ENCODE measurements around the gene AUNIP.

AUNIP gene

DNA sequence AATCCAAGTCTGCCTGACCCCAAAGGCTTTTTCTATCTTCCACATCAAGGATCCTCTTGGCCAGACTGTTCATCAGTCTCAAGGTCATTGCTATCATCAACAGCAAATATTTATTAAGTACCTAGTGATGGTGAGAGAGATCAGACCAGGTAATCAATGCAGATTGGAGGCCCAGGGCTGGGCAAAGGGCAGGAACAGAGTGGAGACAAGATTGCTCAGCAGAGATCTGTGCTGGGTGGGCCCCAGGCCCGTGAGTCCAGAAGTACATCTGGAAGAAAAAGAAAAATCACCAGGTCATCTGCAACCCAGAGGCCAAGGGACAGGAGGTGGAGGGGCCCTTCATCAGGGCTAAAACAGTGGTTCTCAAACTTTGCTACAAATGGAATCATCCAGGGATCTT, 26.3 kb upstream of the AUNIP start:
- no peak for DNase-seq

DNA sequence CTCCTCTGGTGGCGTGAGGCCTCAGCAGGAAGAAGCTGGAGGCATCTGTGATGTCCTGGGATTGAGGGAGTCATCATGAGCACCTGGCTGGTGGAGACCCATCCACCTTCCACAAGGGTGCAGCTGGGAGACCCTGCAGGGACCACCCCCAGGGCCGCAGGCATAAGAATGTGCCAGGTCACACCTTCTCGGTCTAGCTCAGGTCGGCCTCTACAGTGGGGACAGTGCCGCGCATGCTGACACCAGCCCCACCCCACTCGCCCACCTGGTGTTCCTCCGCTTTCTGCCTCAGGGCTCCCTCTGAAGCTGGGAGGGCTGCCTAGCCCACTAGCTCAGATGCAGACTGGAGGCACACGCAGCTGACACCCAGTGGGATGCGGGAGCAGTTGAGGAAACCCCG, 22.0 kb upstream of the AUNIP start:
- no peak for DNase-seq

DNA sequence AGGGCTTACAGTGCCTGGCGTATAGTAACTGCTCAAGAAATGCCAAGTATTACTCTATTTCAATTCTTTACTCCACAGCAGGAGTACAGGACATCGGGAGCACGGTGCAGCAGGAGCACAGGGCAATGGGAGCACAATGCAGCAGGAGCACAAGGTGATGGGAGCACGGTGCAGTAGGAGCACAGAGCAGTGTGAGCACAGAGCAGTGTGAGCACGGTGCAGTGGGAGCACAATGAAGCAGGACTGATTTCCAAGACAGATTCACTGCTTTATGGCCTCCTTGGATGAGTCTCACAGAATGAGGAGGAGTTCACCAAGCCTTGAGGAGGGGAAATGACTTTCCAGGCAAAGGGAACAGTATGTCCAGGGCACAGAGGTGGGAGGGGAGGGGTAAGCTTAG, 21.3 kb upstream of the AUNIP start:
- no peak for DNase-seq

GRCh38 chr1:25879675-25880074, 20.4 kb upstream of the AUNIP start:
- no peak for DNase-seq

DNA sequence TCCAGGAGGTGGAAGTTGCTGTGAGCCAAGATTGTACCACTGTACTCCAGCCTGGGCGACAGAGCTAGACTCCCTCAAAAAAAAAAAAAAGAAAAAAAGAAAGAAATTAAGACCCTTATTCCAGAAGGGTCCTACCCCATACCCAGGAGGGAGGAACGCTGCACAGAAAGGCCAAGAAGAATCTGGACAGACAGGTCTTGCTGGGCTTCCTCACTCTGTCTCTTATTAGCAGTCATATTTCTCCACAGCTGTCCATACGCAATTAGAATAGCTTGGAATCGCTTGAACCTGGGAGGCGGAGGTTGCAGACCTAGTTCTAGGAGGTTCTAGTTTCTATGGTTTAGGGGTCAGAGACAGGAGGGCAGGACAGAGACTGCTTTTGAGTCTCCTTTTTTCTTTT, 19.4 kb upstream of the AUNIP start:
- no peak for DNase-seq

DNA sequence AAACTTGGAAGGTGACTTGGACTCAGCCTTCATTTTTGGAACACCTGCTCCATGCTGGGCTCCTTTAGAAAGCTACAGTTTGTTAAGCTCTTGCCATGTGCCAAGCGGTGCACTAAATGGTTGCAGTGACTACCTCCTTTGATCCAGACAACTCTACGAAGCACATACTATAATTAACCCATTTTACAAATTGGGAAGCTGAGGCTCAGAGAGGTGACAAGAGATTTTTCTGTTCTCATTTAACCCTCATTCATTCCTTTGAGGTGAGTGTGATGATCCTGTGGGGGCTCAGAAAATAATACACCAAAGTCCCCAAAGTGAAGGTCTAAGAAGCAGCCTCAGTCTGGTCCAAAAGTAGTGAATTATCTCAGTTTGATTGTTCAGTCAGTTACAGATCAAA, 17.9 kb upstream of the AUNIP start:
- no peak for DNase-seq

DNA sequence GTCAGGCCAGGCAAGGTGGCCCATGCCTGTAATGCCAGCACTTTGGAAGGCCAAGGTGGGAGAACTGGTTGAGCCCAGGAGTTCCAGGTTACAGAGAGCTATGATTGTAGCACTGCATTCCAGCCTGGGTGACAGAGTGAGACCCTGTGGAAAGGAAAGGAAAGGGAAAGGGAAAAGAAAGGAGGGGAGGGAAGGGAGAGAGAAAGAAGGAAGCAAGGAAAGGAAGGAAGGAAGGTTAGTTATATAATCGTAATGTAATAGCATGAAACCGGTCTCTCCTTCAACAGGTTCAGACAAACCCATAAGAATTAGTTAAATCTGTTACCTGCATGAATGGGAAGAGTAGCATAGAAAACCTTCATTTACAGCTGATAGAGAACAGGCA, 17.4 kb upstream of the AUNIP start:
- DNase-seq, result no peak

GRCh38 chr1:25875856-25876692, 16.8 kb upstream of the AUNIP start:
- DNase-seq, result no peak

GRCh38 chr1:25875154-25875855, 16.0 kb upstream of the AUNIP start, which contains the start of gene PAQR7:
Gene PAQR7, minus strand, starts transcription at chr1:25875708. Its CDS starts 11,869 bp downstream, at chr1:25863839.
- peak; percentile 77 for DNase-seq

- DNase-seq, result no peak
These were observed 15.4 kb upstream of the AUNIP start for GRCh38 chr1:25874635-25875153.

DNA sequence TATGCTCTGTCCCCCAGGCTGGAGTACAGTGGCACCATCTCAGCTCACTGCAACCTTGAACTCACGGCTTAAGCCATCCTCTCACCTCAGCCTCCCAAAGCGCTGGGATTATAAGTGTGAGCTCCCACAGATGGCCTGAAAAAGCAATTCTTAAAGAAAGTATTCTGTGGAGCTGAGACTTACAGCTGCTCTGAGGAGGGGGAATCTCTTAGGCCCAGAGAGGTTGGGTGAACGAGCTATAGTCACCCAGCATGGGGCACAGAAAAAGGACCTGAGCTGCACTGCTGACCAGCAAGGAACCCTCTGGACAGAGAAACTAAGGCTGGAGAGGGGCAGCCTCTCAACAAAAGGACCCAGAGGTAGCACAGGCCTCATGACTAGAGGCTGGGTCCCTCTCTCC, 15.0 kb upstream of the AUNIP start:
- DNase-seq, result no peak

GRCh38 chr1:25873120-25873519, 13.9 kb upstream of the AUNIP start:
- DNase-seq, result no peak

GRCh38 chr1:25872713-25873112, 13.5 kb upstream of the AUNIP start:
- no peak for DNase-seq

- DNase-seq, result no peak
These were observed 12.6 kb upstream of the AUNIP start for GRCh38 chr1:25871704-25872494.

- DNase-seq, result peak; percentile 10
These were observed 11.9 kb upstream of the AUNIP start for GRCh38 chr1:25871086-25871703.

- no peak for DNase-seq
These were observed 11.4 kb upstream of the AUNIP start for GRCh38 chr1:25870614-25871013.

GRCh38 chr1:25869909-25870606, 10.8 kb upstream of the AUNIP start:
- no peak for DNase-seq

- DNase-seq, result no peak
These were observed 8.1 kb upstream of the AUNIP start for GRCh38 chr1:25867210-25867991.

- no peak for DNase-seq
These were observed 7.0 kb upstream of the AUNIP start for GRCh38 chr1:25866288-25866687.

GRCh38 chr1:25864434-25864833, 5.2 kb upstream of the AUNIP start:
- no peak for DNase-seq

Data from NCI-H69 (cell line).